Prostate gland (tissue), 2 donors: ENCODE data around the gene SPTLC1. TPM values are rescaled to one million over a fixed set of nuclear protein-coding genes. Genes with fewer than 3 reads are reported as not detected.
A peak's percentile ranks its signal among the peaks of the same experiment; 100 is the strongest.
"Not testable (repeated sequence)": the region's sequence is repeated elsewhere in the genome, so short reads cannot be mapped to it uniquely, and the experiment has no call there.

Source experiments
- DNase-seq: peaks from one replicate; pipeline ENCODE4 v3.0.0-alpha.2; 2019; ENCODE audit warnings: low spot score
- H3K27ac ChIP-seq, 2 donors: fragments of 200-600 bp; sonication (generic); 2 replicates each; pipeline ENCODE4 v1.5.1; 2017 to 2019
- H3K27me3 ChIP-seq: fragments of 200-600 bp; sonication (generic); replicated peaks from 2 replicates; pipeline ENCODE4 v1.5.1; 2019; ENCODE audit not compliant: insufficient read depth
- H3K36me3 ChIP-seq, 2 donors: fragments of 200-600 bp; sonication (generic); 1 replicate in 1 of 2; 2 replicates in 1 of 2; pipeline versions ENCODE4 v1.5.1 to v1.8.1; 2017 to 2019
- H3K4me1 ChIP-seq: fragments of 200-600 bp; sonication (generic); replicated peaks from 2 replicates; pipeline ENCODE4 v1.5.1; 2019
- H3K4me3 ChIP-seq, 2 donors: fragments of 200-600 bp; sonication (generic); 2 replicates each; pipeline ENCODE4 v1.5.1; 2017 to 2019
- H3K9me3 ChIP-seq: fragments of 200-600 bp; sonication (generic); 2 replicates; pipeline ENCODE4 v1.5.1; 2017
- CTCF ChIP-seq, 4 experiments: fragments of 200-600 bp in 2 of 4; fragments of 450-650 bp in 2 of 4; sonication (generic) in 2 of 4; IDR thresholded peaks; 1 replicate in 3 of 4; 2 replicates in 1 of 4; pipeline ENCODE4 v1.5.1; 2016 to 2019; ENCODE audit warnings: antibody characterized with exemption in 4 of 4, mild to moderate bottlenecking in 2 of 4, moderate library complexity in 2 of 4
- POLR2A ChIP-seq: fragments of 450-650 bp; IDR thresholded peaks from one replicate; pipeline ENCODE4 v1.6.1; 2016; ENCODE audit warnings: antibody characterized with exemption, mild to moderate bottlenecking
- POLR2AphosphoS5 ChIP-seq: sonication (generic); formaldehyde crosslinking; IDR thresholded peaks from one replicate; pipeline ENCODE4 v1.6.1; 2017; ENCODE audit warnings: antibody characterized with exemption
- WGBS: methylation state at CpG from one replicate; pipeline ENCODE4 v1.1.5; 2018; 5-methylcytosine and 5-hydroxymethylcytosine counted together
- intact Hi-C: fragments of 100-400 bp; cut with DNase I; formaldehyde crosslinking; loops from one replicate; pipeline ENCODE4 v1.14.2; 2022
- total RNA-seq, 2 donors: library from RNA; depleted of rRNA; stranded (reverse); fragments of >200 nt; gene quantifications; one replicate each; pipeline ENCODE4 v1.1.0, GENCODE V29; 2016

The SPTLC1 gene
- total RNA-seq, 2 donors from 2014 or later, result 69.5 to 87.2 TPM

DNA sequence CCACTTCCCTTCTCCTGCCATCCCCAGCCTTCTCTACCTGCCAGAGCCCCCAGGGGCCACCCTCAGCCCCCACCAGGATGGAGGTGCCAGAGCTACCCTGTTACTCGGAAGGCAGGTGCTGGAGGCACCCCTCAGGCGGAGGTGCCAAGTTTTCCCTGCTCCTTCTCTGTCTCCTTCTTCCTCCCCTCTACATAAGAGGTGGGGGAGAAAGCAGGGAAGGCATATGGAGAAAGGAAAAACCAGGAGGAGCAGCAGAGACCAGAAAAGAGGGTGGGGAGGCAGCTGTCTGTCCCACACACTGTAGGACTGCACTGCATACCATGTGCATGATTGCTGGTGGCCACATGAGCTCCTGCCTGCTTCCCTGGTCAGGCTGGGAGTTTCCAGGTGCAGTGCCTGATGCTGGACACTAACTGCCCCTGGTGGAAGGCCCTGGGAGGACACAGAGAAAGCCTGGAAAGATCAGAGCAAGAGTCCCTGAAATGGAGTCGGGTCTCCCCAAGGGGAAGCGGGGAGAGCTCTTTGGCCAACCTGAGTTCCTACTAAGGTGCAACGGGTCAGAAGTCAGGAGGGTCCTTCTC is 23.8 kb upstream of the SPTLC1 start:
- not testable (repeated sequence) for H3K4me3 ChIP-seq, H3K36me3 ChIP-seq, H3K27me3 ChIP-seq, H3K27ac ChIP-seq, H3K4me1 ChIP-seq, DNase-seq, H3K9me3 ChIP-seq
- TF ChIP-seq CTCF (IDR thresholded peaks at IDR 0.05), result peak in 1 of 4 experiments; percentile 6
- intact Hi-C loops, result loop anchor here (5.0 kb wide), 2 partner anchors 103 to 493 kb away; no protein-coding TSS in a partner anchor
- WGBS, result 94% methylated on average over 5 of the region's 5 CpGs

DNA sequence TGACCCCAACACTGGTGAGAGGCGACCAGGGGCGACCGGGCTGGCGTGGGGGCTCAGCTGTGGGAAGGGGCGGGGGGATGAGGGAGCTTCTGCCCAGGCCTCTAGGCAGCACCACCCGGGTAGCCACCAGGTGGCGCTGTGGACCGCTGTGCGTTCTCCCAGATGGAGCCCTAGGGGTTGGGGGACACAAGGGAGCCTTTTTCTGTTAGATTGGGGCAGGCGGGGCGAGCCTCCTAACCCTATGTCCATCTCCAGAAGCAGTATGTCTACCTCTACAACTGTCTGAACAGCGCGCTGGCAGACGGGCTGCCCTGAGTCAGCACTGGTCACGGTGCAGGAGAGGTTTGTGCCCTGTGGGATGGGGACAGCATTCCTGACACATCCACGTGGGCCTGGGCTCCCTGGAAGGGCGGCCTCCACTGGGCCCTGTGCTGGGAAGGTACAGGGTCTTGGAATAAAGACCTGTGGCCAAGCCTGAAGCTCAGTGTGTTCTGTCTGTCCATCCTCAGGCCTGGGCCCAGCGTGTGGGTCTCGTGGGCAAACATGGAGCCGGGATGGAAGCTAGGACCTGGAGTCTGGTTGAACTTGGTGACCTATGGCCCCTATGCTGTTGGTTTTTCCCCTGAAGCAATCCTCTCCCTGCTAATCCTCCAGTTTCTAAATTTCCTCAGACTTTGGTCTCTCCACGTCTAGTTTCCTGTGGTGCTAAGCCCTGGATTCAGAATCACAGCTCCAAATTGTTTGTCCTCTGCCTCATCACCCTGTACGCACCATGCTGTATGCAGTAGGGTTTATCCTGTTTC is 23.1 kb upstream of the SPTLC1 start:
- intact Hi-C loops, result loop anchor here (5.0 kb wide), 2 partner anchors 104 to 494 kb away; no protein-coding TSS in a partner anchor
- Histone ChIP-seq H3K27ac (no peak overlapping the region), H3K27me3 (no peaks in the 10 kb centered on the region), H3K4me1 (peaks cover 3% of the 10 kb centered on the region), H3K36me3 (no peaks in the 10 kb centered on the region), H3K4me3 (no peak overlapping the region), H3K9me3 (no peaks in the 10 kb centered on the region)
- TF ChIP-seq POLR2AphosphoS5 (no peak), CTCF (IDR thresholded peaks at IDR 0.05) (peak; percentile 60 to 90 (median 82)), POLR2A (no peak)
- peak; percentile 51 for DNase-seq
- 49% methylated on average over 18 of the region's 22 CpGs for WGBS

- Histone ChIP-seq H3K27me3 (no peaks in the 10 kb centered on the region), H3K4me1 (peaks cover 3% of the 10 kb centered on the region), H3K4me3 (no peak overlapping the region), H3K36me3 (no peaks in the 10 kb centered on the region), H3K27ac (no peak overlapping the region), H3K9me3 (no peaks in the 10 kb centered on the region)
- DNase-seq, result no peak
- TF ChIP-seq POLR2A (no peak), CTCF (IDR thresholded peaks at IDR 0.05) (no peak), POLR2AphosphoS5 (no peak)
- intact Hi-C loops, result loop anchor here (5.0 kb wide), 2 partner anchors 106 to 496 kb away; no protein-coding TSS in a partner anchor
- 76% methylated on average over 16 of the region's 19 CpGs for WGBS
Measured at GRCh38 chr9:92136184-92136858, 21.1 kb upstream of the SPTLC1 start.

GRCh38 chr9:92135576-92135975 is 20.4 kb upstream of the SPTLC1 start:
- Histone ChIP-seq H3K4me1 (peaks cover under 1% of the 10 kb centered on the region), H3K4me3 (no peak overlapping the region), H3K9me3 (no peaks in the 10 kb centered on the region), H3K36me3 (no peaks in the 10 kb centered on the region), H3K27me3 (no peaks in the 10 kb centered on the region), H3K27ac (no peak overlapping the region)
- WGBS, result 86% methylated on average over 7 of the region's 7 CpGs
- intact Hi-C loops, result loop anchor here (5.0 kb wide), 2 partner anchors 107 to 497 kb away; no protein-coding TSS in a partner anchor
- TF ChIP-seq CTCF (IDR thresholded peaks at IDR 0.05) (no peak), POLR2A (no peak), POLR2AphosphoS5 (no peak)
- no peak for DNase-seq
